Transverse colon (tissue), 3 donors: ENCODE results near the gene PKP1.

Source experiments
- POLR2A ChIP-seq: fragments of 450-650 bp; IDR thresholded peaks from one replicate; pipeline ENCODE4 v1.6.1; 2016; ENCODE audit warnings: antibody characterized with exemption, mild to moderate bottlenecking, moderate library complexity
- TF ChIP-seq, protein P1 (sequence below), 5 experiments: fragments of 200-600 bp in 3 of 5; fragments of 450-650 bp in 2 of 5; sonication (generic) in 3 of 5; IDR thresholded peaks; 1 replicate in 2 of 5; 2 replicates in 3 of 5; pipeline ENCODE4 v1.5.1; 2016 to 2017; ENCODE audit warnings: antibody characterized with exemption in 5 of 5, inconsistent platforms in 3 of 5, mild to moderate bottlenecking in 2 of 5, moderate library complexity in 1 of 5

DNA sequence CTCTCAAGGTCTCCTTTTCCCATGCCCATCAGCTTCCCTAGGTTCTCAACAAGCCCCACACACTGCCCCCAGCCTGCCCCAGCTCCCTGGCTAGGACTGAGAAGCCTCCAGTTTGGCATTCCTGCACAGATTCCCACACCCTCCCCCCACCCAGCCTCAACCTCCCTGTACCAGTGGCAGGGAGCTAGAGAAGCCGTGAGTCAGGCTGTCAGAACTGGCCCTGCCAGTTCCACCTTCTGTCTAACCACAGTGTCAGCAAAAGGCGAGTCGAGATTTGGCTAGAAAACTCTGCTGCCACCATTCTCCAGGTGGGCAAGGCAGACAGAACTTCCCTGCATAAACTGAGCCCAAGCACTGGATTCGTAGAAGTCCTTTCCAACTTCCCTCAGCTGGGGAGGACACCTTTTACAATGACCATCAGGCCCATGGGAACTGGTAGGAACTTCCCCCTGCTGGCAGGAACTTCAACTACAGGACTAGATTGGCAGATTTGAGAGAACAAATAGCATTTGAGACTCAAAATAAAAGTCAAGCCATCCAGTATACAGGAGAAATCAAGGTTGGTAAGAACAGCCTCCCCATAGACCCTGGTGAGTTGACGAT is 63.1 kb downstream of the PKP1 start:
- TF ChIP-seq, protein P1, sequence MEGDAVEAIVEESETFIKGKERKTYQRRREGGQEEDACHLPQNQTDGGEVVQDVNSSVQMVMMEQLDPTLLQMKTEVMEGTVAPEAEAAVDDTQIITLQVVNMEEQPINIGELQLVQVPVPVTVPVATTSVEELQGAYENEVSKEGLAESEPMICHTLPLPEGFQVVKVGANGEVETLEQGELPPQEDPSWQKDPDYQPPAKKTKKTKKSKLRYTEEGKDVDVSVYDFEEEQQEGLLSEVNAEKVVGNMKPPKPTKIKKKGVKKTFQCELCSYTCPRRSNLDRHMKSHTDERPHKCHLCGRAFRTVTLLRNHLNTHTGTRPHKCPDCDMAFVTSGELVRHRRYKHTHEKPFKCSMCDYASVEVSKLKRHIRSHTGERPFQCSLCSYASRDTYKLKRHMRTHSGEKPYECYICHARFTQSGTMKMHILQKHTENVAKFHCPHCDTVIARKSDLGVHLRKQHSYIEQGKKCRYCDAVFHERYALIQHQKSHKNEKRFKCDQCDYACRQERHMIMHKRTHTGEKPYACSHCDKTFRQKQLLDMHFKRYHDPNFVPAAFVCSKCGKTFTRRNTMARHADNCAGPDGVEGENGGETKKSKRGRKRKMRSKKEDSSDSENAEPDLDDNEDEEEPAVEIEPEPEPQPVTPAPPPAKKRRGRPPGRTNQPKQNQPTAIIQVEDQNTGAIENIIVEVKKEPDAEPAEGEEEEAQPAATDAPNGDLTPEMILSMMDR (IDR thresholded peaks at IDR 0.05), result peak; percentile 35 to 69 (median 56)
- TF ChIP-seq POLR2A, result no peak
